Smooth muscle cell (in vitro differentiated cells): ENCODE results near the gene SNAPC5. TPM values are rescaled to one million over a fixed set of nuclear protein-coding genes. Genes with fewer than 3 reads are reported as not detected.
"Not testable (repeated sequence)": the region's sequence is repeated elsewhere in the genome, so short reads cannot be mapped to it uniquely, and the experiment has no call there.

ENCODE experiments used
- DNase-seq: peaks from one replicate; lab custom pipeline; 2025; ENCODE audit not compliant: unreplicated experiment; lab: John Stamatoyannopoulos, UW
- H2AFZ ChIP-seq: fragments of 200-600 bp; sonication (generic); 2 replicates; pipeline ENCODE4 v1.6.0; 2016; ENCODE audit warnings: antibody characterized with exemption, low read depth, mild to moderate bottlenecking
- H3F3A ChIP-seq: fragments of 200-600 bp; sonication (generic); 2 replicates; pipeline ENCODE4 v1.6.0; 2017; ENCODE audit warnings: antibody characterized with exemption, low read depth
- H3K27ac ChIP-seq: fragments of 200-600 bp; sonication (generic); 2 replicates; pipeline ENCODE4 v1.5.1; 2016; ENCODE audit warnings: low read depth, mild to moderate bottlenecking
- H3K27me3 ChIP-seq: fragments of 200-600 bp; sonication (generic); 2 replicates; pipeline ENCODE4 v1.6.1; 2016; ENCODE audit warnings: low read depth, mild to moderate bottlenecking
- H3K36me3 ChIP-seq: fragments of 200-600 bp; sonication (generic); 2 replicates; pipeline ENCODE4 v1.5.1; 2016; ENCODE audit warnings: low read depth
- H3K4me1 ChIP-seq: fragments of 200-600 bp; sonication (generic); 2 replicates; pipeline ENCODE4 v1.5.1; 2016; ENCODE audit warnings: low read depth
- H3K4me2 ChIP-seq: fragments of 200-600 bp; sonication (generic); 2 replicates; pipeline ENCODE4 v1.6.0; 2016; ENCODE audit warnings: mild to moderate bottlenecking
- H3K4me3 ChIP-seq: fragments of 200-600 bp; sonication (generic); 2 replicates; pipeline ENCODE4 v1.5.1; 2016; ENCODE audit warnings: mild to moderate bottlenecking
- H3K79me2 ChIP-seq: fragments of 200-600 bp; sonication (generic); 2 replicates; pipeline ENCODE4 v1.6.0; 2016; ENCODE audit warnings: low read depth, mild to moderate bottlenecking
- H3K9ac ChIP-seq: fragments of 200-600 bp; sonication (generic); 2 replicates; pipeline ENCODE4 v1.6.0; 2016; ENCODE audit warnings: low read depth
- H3K9me3 ChIP-seq: fragments of 200-600 bp; sonication (generic); replicated peaks from 2 replicates; pipeline ENCODE4 v1.5.1; 2016; ENCODE audit warnings: low read depth
- H4K20me1 ChIP-seq: fragments of 200-600 bp; sonication (generic); 2 replicates; pipeline ENCODE4 v1.6.0; 2016; ENCODE audit warnings: low read depth
- WGBS: methylation state at CpG from one replicate; pipeline ENCODE4 v1.1.7; 2016; ENCODE audit warnings: low lambda C conversion rate; 5-methylcytosine and 5-hydroxymethylcytosine counted together
- polyA plus RNA-seq: library from polyadenylated mRNA; unstranded; fragments of >200 nt; fragmentation: Nextera tagmentation; extraction: Ambion mirVana; gene quantifications from 2 replicates; pipeline ENCODE4 v1.2.1, GENCODE V29; 2016
- total RNA-seq: library from RNA; depleted of rRNA; stranded (reverse); fragments of >200 nt; gene quantifications from 2 replicates; pipeline ENCODE4 v1.2.3, GENCODE V29; 2014
- TF ChIP-seq, protein P1 (sequence below): fragments of 200-600 bp; sonication (generic); IDR thresholded peaks from 2 replicates; pipeline ENCODE4 v1.5.1; 2017; ENCODE audit warnings: borderline replicate concordance, mild to moderate bottlenecking, antibody characterized with exemption; ENCODE audit not compliant: insufficient read depth, poor library complexity, severe bottlenecking

Gene SNAPC5
- total and polyA plus RNA-seq, 2 experiments from 2014 or later = 19.1 to 27.0 TPM

DNA sequence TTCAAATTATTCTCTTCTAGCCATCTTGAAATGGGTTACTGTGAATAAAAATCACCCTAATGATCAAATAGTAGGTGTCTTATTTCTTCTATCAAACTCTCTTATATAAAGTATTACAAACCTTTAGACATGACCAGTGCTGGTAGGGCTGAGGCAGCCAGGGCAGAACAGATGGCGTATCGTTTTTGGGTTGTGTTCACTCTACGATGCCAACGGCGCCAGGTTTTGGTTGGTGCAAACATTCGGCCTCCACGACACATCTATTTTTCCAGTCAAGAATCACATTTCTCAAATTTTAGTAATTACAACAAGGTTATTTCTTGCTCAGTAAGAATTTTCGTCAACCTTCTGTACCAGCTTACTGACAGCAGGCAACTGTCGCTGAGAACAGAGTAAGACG lies 4.9 kb upstream of the SNAPC5 start:
- Histone ChIP-seq H3K4me2 (peak overlapping the region; percentile 100), H3K27me3 (no peaks in the 10 kb centered on the region), H3K9me3 (no peaks in the 10 kb centered on the region), H2AFZ (no peak overlapping the region), H3K9ac (peak overlapping the region; percentile 100), H4K20me1 (peaks cover 62% of the 10 kb centered on the region), H3F3A (peaks cover 49% of the 10 kb centered on the region), H3K27ac (peak overlapping the region; percentile 99), H3K79me2 (peaks cover 66% of the 10 kb centered on the region), H3K36me3 (peaks cover 30% of the 10 kb centered on the region), H3K4me1 (peaks cover 28% of the 10 kb centered on the region), H3K4me3 (peak overlapping the region; percentile 99)
- no peak for DNase-seq
- TF ChIP-seq, protein P1, sequence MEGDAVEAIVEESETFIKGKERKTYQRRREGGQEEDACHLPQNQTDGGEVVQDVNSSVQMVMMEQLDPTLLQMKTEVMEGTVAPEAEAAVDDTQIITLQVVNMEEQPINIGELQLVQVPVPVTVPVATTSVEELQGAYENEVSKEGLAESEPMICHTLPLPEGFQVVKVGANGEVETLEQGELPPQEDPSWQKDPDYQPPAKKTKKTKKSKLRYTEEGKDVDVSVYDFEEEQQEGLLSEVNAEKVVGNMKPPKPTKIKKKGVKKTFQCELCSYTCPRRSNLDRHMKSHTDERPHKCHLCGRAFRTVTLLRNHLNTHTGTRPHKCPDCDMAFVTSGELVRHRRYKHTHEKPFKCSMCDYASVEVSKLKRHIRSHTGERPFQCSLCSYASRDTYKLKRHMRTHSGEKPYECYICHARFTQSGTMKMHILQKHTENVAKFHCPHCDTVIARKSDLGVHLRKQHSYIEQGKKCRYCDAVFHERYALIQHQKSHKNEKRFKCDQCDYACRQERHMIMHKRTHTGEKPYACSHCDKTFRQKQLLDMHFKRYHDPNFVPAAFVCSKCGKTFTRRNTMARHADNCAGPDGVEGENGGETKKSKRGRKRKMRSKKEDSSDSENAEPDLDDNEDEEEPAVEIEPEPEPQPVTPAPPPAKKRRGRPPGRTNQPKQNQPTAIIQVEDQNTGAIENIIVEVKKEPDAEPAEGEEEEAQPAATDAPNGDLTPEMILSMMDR = no peak
- WGBS = 90% methylated on average over 10 of the region's 10 CpGs

DNA sequence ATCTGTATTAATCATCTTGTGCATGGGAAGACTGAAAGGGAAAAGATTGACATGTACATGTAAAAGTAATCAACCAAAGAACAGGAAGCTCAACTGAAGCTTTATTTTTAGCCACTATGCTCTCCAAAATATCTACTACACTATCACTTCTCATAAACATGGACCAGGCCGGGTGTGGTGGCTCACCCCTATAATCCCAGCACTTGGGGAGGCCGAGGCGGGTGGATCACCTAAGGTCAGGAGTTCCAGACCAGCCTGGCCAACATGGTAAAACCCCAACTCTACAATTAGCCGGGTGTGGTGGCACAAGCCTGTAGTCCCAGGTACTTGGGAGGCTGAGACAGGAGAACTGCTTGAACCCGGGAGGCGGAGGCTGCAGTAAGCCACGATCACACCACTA lies 2.8 kb upstream of the SNAPC5 start:
- H3K79me2 ChIP-seq = peaks cover 61% of the 10 kb centered on the region
- H3K4me2 ChIP-seq, H2AFZ ChIP-seq, H3K9me3 ChIP-seq, DNase-seq, H3K9ac ChIP-seq, H3K4me3 ChIP-seq, H3K27me3 ChIP-seq: not testable (repeated sequence)
- peaks cover 49% of the 10 kb centered on the region for H3F3A ChIP-seq
- WGBS = 96% methylated on average over 7 of the region's 7 CpGs
- H3K36me3 ChIP-seq = peaks cover 30% of the 10 kb centered on the region
- peaks cover 21% of the 10 kb centered on the region for H3K4me1 ChIP-seq
- H3K27ac ChIP-seq = peak overlapping the region; percentile 99
- peaks cover 62% of the 10 kb centered on the region for H4K20me1 ChIP-seq

DNA sequence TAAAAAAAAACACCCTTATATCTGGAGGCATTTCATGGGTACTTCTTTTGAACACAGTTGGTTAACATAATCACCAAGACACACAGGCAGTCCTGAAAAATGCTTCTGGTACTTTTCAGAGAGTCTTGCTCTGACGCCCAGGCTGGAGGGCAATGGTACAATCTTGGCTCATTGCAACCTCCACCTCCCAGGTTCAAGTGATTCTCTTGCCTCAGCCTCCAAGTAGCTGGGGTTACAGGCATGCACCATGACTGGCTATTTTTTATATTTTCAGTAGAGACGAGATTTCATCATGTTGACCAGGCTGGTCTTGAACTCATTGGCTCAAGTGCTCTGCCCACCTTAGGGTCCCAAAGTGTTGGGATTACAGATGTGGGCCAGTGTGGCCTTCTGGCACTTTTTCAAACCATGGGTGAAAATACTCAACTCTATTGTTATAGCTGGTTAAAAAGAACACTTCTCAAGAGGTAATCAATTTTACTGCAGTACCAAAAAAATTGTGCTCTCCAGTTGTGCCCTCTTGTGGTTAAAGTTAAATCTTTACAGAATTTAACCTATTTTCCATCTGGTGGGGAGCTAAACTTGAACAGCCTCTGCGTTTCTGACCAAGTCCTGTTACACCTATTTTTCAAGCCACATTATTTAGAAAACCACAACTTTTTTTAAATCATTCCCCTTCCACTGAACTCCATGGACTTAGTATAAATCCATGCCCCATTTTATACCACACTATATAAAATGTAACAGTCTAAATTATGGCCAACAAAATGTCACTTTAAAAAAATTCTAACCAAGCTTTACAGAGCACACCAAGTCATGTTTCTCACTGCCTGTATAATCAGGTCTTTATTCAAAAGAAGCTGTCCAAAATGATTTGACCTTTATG lies 1.2 kb upstream of the SNAPC5 start:
- peaks cover 18% of the 10 kb centered on the region for H3K4me1 ChIP-seq
- WGBS = 84% methylated on average over 3 of the region's 3 CpGs

DNA sequence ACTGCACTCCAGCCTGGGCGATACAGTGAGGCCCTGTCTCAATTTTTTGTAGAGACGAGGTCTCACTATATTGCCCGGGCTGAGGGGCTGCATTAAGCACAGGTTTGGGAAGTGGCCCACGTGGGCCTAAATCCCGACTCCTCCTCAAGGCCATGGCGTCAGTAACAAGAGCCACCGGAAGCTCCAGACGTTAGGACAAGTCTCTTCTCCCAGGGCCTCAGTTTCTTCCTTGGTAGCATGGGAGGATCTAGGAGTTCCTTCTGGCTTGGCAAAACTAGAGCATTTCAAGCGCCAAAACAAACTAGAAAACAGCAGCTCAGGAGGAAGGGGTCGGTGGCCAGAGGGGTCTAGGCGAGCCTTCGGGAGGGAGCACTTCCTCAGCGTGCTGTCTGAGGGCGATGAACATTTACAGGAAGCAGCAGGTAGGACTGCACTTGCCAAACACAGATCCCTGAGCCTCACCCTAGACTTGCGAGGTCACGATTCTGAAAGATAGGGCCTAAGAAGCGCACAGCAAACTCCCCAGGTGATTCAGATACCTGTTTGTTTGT lies 536 bp downstream of the SNAPC5 start:
- Histone ChIP-seq H3K4me2 (peak overlapping the region; percentile 93), H3K9me3 (no peaks in the 10 kb centered on the region), H4K20me1 (peaks cover 39% of the 10 kb centered on the region), H3K4me1 (peaks cover 1% of the 10 kb centered on the region), H3F3A (peaks cover 39% of the 10 kb centered on the region), H3K36me3 (peaks cover 26% of the 10 kb centered on the region), H3K4me3 (peak overlapping the region; percentile 75), H3K27me3 (no peaks in the 10 kb centered on the region), H2AFZ (no peak overlapping the region), H3K27ac (peak overlapping the region; percentile 83), H3K79me2 (peaks cover 32% of the 10 kb centered on the region), H3K9ac (peak overlapping the region; percentile 81)
- no peak for DNase-seq
- WGBS = 43% methylated on average over 17 of the region's 17 CpGs
- TF ChIP-seq, protein P1 = no peak

More for the DNA sequence above, 1.2 kb upstream of the SNAPC5 start:
- no peak overlapping the region for H3K9ac ChIP-seq
- no peaks in the 10 kb centered on the region for H3K9me3 ChIP-seq
- H3K4me3 ChIP-seq = no peak overlapping the region
- peaks cover 56% of the 10 kb centered on the region for H4K20me1 ChIP-seq
- no peaks in the 10 kb centered on the region for H3K27me3 ChIP-seq
- H3K27ac ChIP-seq = peak overlapping the region; percentile 24
- TF ChIP-seq, protein P1 = no peak
- peaks cover 50% of the 10 kb centered on the region for H3K79me2 ChIP-seq
- peaks cover 30% of the 10 kb centered on the region for H3K36me3 ChIP-seq
- H3F3A ChIP-seq = peaks cover 49% of the 10 kb centered on the region
- DNase-seq = no peak
- no peak overlapping the region for H2AFZ ChIP-seq
- H3K4me2 ChIP-seq = no peak overlapping the region
